HG03469 (cell line): Measurements from ENCODE around the gene TRHDE.
"Not testable (repeated sequence)": the region's sequence is repeated elsewhere in the genome, so short reads cannot be mapped to it uniquely, and the experiment has no call there.

Experiments used
- ATAC-seq: cut with Tn5 transposase; IDR thresholded peaks from one replicate; pipeline ENCODE4 v1.9.1; 2021; ENCODE audit warnings: mild to moderate bottlenecking, moderate library complexity, moderate number of reproducible peaks; ENCODE audit not compliant: unreplicated experiment

TRHDE gene

GRCh38 chr12:72586456-72586855 lies 314.3 kb downstream of the TRHDE start:
- ATAC-seq = no peak

GRCh38 chr12:72602581-72602980 lies 330.4 kb downstream of the TRHDE start:
- no peak for ATAC-seq

GRCh38 chr12:72605975-72606374 lies 333.8 kb downstream of the TRHDE start:
- no peak for ATAC-seq

GRCh38 chr12:72610342-72610741 lies 338.2 kb downstream of the TRHDE start:
- ATAC-seq = no peak

- no peak for ATAC-seq
Observed at GRCh38 chr12:72610854-72611358, 338.7 kb downstream of the TRHDE start.

GRCh38 chr12:72612171-72612570 lies 340.0 kb downstream of the TRHDE start:
- no peak for ATAC-seq

- no peak for ATAC-seq
Observed at GRCh38 chr12:72618764-72619163, 346.6 kb downstream of the TRHDE start.

- ATAC-seq = no peak
Observed at GRCh38 chr12:72622556-72622955, 350.4 kb downstream of the TRHDE start.

- no peak for ATAC-seq
Observed at GRCh38 chr12:72631926-72632685, 359.9 kb downstream of the TRHDE start.

- no peak for ATAC-seq
Observed at GRCh38 chr12:72642706-72643105, 370.5 kb downstream of the TRHDE start.

GRCh38 chr12:72647139-72647538 lies 375.0 kb downstream of the TRHDE start:
- ATAC-seq = no peak

- ATAC-seq = no peak
Observed at GRCh38 chr12:72658615-72659014, 386.4 kb downstream of the TRHDE start.

GRCh38 chr12:72660174-72660573 lies 388.0 kb downstream of the TRHDE start:
- ATAC-seq = not testable (repeated sequence)

- peak; percentile 42 for ATAC-seq
Observed at GRCh38 chr12:72673853-72674252, 401.7 kb downstream of the TRHDE start.

- no peak for ATAC-seq
Observed at GRCh38 chr12:72676556-72676955, 404.4 kb downstream of the TRHDE start.

- no peak for ATAC-seq
Observed at GRCh38 chr12:72677139-72677538, 405.0 kb downstream of the TRHDE start.

GRCh38 chr12:72677846-72678245 lies 405.7 kb downstream of the TRHDE start:
- no peak for ATAC-seq

- ATAC-seq = no peak
Observed at GRCh38 chr12:72679147-72679757, 407.1 kb downstream of the TRHDE start.

- ATAC-seq = no peak
Observed at GRCh38 chr12:72681028-72681427, 408.9 kb downstream of the TRHDE start.

GRCh38 chr12:72684491-72684890 lies 412.3 kb downstream of the TRHDE start:
- ATAC-seq = no peak

- ATAC-seq = no peak
Observed at GRCh38 chr12:72692338-72692737, 420.2 kb downstream of the TRHDE start.

- no peak for ATAC-seq
Observed at GRCh38 chr12:72694193-72694592, 422.0 kb downstream of the TRHDE start.
